Measurements from ENCODE around the gene ITPK1.

Gene ITPK1

DNA sequence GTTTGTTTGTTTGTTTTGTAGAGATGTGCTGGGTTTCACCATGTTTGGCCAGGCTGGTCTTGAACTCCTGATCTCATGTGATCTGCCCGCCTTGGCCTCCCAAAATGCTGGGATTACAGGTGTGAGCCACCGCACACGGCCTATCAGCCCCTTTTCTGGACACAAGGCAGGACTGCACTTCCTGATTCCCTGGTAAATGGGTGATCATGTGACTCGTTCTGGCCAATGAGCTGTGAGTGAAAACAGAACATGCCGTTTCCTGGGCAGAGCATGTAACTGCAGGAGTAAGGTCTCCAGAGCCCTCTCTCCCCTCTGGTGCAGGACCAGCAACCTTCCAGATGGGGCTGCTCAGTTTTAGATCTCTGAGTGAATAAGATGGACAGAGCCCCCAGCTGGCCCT, 92.7 kb downstream of the ITPK1 start:
- Histone ChIP-seq H4K8ac (ENCODE audit: low read depth, low read length) (no peak overlapping the region), H3K79me1 (ENCODE audit: low read length) (no peaks in the 10 kb centered on the region), H2AK5ac (ENCODE audit: low read length) (no peak overlapping the region), H3K27me3 (ENCODE audit: insufficient read depth, low read length, poor library complexity) (no peaks in the 10 kb centered on the region), H3K4ac (ENCODE audit: low read depth, low read length) (no peak overlapping the region), H3K23ac (ENCODE audit: low read length) (no peak overlapping the region), H3K4me3 (ENCODE audit: low read length) (no peak overlapping the region), H2BK15ac (replicated peaks; ENCODE audit: low read depth) (no peak overlapping the region), H3K79me2 (ENCODE audit: control insufficient read depth, insufficient read depth, low read length) (no peaks in the 10 kb centered on the region), H3K56ac (ENCODE audit: low read length) (no peak overlapping the region), H4K5ac (ENCODE audit: low read length) (no peak overlapping the region), H2BK5ac (ENCODE audit: low read length) (no peak overlapping the region), H3K36me3 (ENCODE audit: control insufficient read depth, insufficient read depth, low read length) (no peaks in the 10 kb centered on the region), H3K4me1 (ENCODE audit: control insufficient read depth, low read depth, low read length) (no peaks in the 10 kb centered on the region), H3K27ac (ENCODE audit: low read depth, low read length) (no peak overlapping the region), H3K18ac (ENCODE audit: low read length) (no peak overlapping the region), H3K9ac (ENCODE audit: low read length) (no peak overlapping the region), H2BK120ac (ENCODE audit: low read depth, low read length) (no peak overlapping the region), H3K4me2 (ENCODE audit: low read length) (no peak overlapping the region)
- no CpG with 5 or more reads among the region's 5 CpGs for WGBS (ENCODE audit: extremely low coverage, insufficient coverage, low lambda C conversion rate)
- peak; percentile 90 for DNase-seq

DNA sequence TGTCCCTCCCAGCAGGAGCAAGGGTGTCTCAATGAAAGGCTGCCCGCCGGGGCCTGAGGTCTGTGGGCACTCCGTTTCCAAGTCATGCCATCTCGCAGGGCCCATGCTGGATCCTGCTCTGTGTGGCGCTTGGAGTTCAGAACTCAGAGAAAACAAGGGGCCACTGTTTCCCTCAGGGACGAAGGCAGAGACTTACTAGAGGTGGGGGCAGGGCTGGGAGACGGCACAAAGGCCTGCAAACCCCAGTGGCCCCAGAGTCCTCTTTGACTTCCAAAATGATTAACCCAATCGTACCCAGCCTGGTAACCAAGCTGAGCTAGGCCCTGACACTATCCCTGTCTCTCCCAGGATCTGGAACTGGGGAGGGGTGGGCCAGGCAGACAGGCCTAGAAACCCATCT, 95.8 kb downstream of the ITPK1 start:
- Histone ChIP-seq H4K8ac (ENCODE audit: low read depth, low read length) (no peak overlapping the region), H2BK5ac (ENCODE audit: low read length) (no peak overlapping the region), H3K79me2 (ENCODE audit: control insufficient read depth, insufficient read depth, low read length) (no peaks in the 10 kb centered on the region), H3K56ac (ENCODE audit: low read length) (no peak overlapping the region), H3K9ac (ENCODE audit: low read length) (no peak overlapping the region), H2BK15ac (replicated peaks; ENCODE audit: low read depth) (no peak overlapping the region), H4K5ac (ENCODE audit: low read length) (no peak overlapping the region), H3K23ac (ENCODE audit: low read length) (no peak overlapping the region), H3K27me3 (ENCODE audit: insufficient read depth, low read length, poor library complexity) (no peaks in the 10 kb centered on the region), H3K27ac (ENCODE audit: low read depth, low read length) (no peak overlapping the region), H3K36me3 (ENCODE audit: control insufficient read depth, insufficient read depth, low read length) (no peaks in the 10 kb centered on the region), H2BK120ac (ENCODE audit: low read depth, low read length) (no peak overlapping the region), H3K4me1 (ENCODE audit: control insufficient read depth, low read depth, low read length) (no peaks in the 10 kb centered on the region), H2AK5ac (ENCODE audit: low read length) (no peak overlapping the region), H3K18ac (ENCODE audit: low read length) (no peak overlapping the region), H3K4me3 (ENCODE audit: low read length) (no peak overlapping the region), H3K4ac (ENCODE audit: low read depth, low read length) (no peak overlapping the region), H3K4me2 (ENCODE audit: low read length) (no peak overlapping the region), H3K79me1 (ENCODE audit: low read length) (no peaks in the 10 kb centered on the region)
- no CpG with 5 or more reads among the region's 8 CpGs for WGBS (ENCODE audit: extremely low coverage, insufficient coverage, low lambda C conversion rate)
- DNase-seq, result no peak

DNA sequence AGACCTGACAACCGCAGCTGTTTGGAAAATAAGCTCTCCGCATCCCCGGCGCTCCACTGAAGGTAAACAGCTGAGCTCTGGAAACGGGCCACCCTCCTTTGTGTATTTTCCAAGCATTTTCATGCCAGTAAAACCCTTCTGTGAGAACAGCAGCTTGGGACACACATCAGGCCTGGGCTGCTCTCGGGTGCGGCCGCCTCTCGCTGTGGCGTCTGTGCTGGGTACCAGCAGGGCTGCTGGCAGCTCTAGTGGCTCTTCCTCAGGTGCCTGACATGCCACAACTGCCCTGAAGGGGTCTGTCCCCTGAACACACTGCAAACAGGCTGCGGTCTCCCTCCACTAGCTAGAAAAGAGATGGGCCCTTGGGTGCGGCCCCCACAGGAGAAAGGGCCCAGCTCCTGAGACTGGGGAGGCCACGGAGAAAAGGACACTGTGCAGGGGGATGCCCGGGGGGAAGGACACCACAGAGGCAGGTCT, 96.3 kb downstream of the ITPK1 start:
- H2BK5ac ChIP-seq (ENCODE audit: low read length), result no peak overlapping the region
- no peak for DNase-seq
- no peak overlapping the region for H3K27ac ChIP-seq (ENCODE audit: low read depth, low read length)
- no peaks in the 10 kb centered on the region for H3K4me1 ChIP-seq (ENCODE audit: control insufficient read depth, low read depth, low read length)
- H3K9ac ChIP-seq (ENCODE audit: low read length), result no peak overlapping the region
- H3K4ac ChIP-seq (ENCODE audit: low read depth, low read length), result no peak overlapping the region
- no peak overlapping the region for H4K5ac ChIP-seq (ENCODE audit: low read length)
- no peak overlapping the region for H3K4me2 ChIP-seq (ENCODE audit: low read length)
- WGBS (ENCODE audit: extremely low coverage, insufficient coverage, low lambda C conversion rate), result no CpG with 5 or more reads among the region's 14 CpGs
- no peak overlapping the region for H3K56ac ChIP-seq (ENCODE audit: low read length)
- no peak overlapping the region for H2BK15ac ChIP-seq (replicated peaks; ENCODE audit: low read depth)
- H3K18ac ChIP-seq (ENCODE audit: low read length), result no peak overlapping the region
- H3K79me1 ChIP-seq (ENCODE audit: low read length), result no peaks in the 10 kb centered on the region
- H3K36me3 ChIP-seq (ENCODE audit: control insufficient read depth, insufficient read depth, low read length), result no peaks in the 10 kb centered on the region
- H3K79me2 ChIP-seq (ENCODE audit: control insufficient read depth, insufficient read depth, low read length), result no peaks in the 10 kb centered on the region
- H3K4me3 ChIP-seq (ENCODE audit: low read length), result no peak overlapping the region
- no peak overlapping the region for H2BK120ac ChIP-seq (ENCODE audit: low read depth, low read length)
- no peak overlapping the region for H2AK5ac ChIP-seq (ENCODE audit: low read length)
- H4K8ac ChIP-seq (ENCODE audit: low read depth, low read length), result no peak overlapping the region
- no peak overlapping the region for H3K23ac ChIP-seq (ENCODE audit: low read length)
- H3K27me3 ChIP-seq (ENCODE audit: insufficient read depth, low read length, poor library complexity), result no peaks in the 10 kb centered on the region

- Histone ChIP-seq H3K27ac (ENCODE audit: low read depth, low read length) (no peak overlapping the region), H3K56ac (ENCODE audit: low read length) (no peak overlapping the region), H3K4me2 (ENCODE audit: low read length) (no peak overlapping the region), H2AK5ac (ENCODE audit: low read length) (no peak overlapping the region), H3K4me1 (ENCODE audit: control insufficient read depth, low read depth, low read length) (no peaks in the 10 kb centered on the region), H2BK15ac (replicated peaks; ENCODE audit: low read depth) (no peak overlapping the region), H3K18ac (ENCODE audit: low read length) (no peak overlapping the region), H2BK5ac (ENCODE audit: low read length) (no peak overlapping the region), H3K4me3 (ENCODE audit: low read length) (no peak overlapping the region), H3K23ac (ENCODE audit: low read length) (no peak overlapping the region), H3K27me3 (ENCODE audit: insufficient read depth, low read length, poor library complexity) (no peaks in the 10 kb centered on the region), H3K9ac (ENCODE audit: low read length) (no peak overlapping the region), H3K36me3 (ENCODE audit: control insufficient read depth, insufficient read depth, low read length) (no peaks in the 10 kb centered on the region), H3K79me2 (ENCODE audit: control insufficient read depth, insufficient read depth, low read length) (no peaks in the 10 kb centered on the region), H3K4ac (ENCODE audit: low read depth, low read length) (no peak overlapping the region), H2BK120ac (ENCODE audit: low read depth, low read length) (no peak overlapping the region), H3K79me1 (ENCODE audit: low read length) (no peaks in the 10 kb centered on the region), H4K5ac (ENCODE audit: low read length) (no peak overlapping the region), H4K8ac (ENCODE audit: low read depth, low read length) (no peak overlapping the region)
- WGBS (ENCODE audit: extremely low coverage, insufficient coverage, low lambda C conversion rate), result no CpG with 5 or more reads among the region's 8 CpGs
- DNase-seq, result no peak
These were observed 97.4 kb downstream of the ITPK1 start for GRCh38 chr14:93018366-93018765.

GRCh38 chr14:93017898-93018297, 97.8 kb downstream of the ITPK1 start:
- H2BK15ac ChIP-seq (replicated peaks; ENCODE audit: low read depth), result no peak overlapping the region
- no peak for DNase-seq
- no peak overlapping the region for H4K5ac ChIP-seq (ENCODE audit: low read length)
- no peaks in the 10 kb centered on the region for H3K27me3 ChIP-seq (ENCODE audit: insufficient read depth, low read length, poor library complexity)
- no peak overlapping the region for H3K18ac ChIP-seq (ENCODE audit: low read length)
- H3K79me2 ChIP-seq (ENCODE audit: control insufficient read depth, insufficient read depth, low read length), result no peaks in the 10 kb centered on the region
- H4K8ac ChIP-seq (ENCODE audit: low read depth, low read length), result no peak overlapping the region
- no peaks in the 10 kb centered on the region for H3K36me3 ChIP-seq (ENCODE audit: control insufficient read depth, insufficient read depth, low read length)
- no peak overlapping the region for H3K9ac ChIP-seq (ENCODE audit: low read length)
- H3K56ac ChIP-seq (ENCODE audit: low read length), result peak overlapping the region; percentile 28
- no peaks in the 10 kb centered on the region for H3K79me1 ChIP-seq (ENCODE audit: low read length)
- no peak overlapping the region for H3K27ac ChIP-seq (ENCODE audit: low read depth, low read length)
- no peak overlapping the region for H3K4ac ChIP-seq (ENCODE audit: low read depth, low read length)
- no peaks in the 10 kb centered on the region for H3K4me1 ChIP-seq (ENCODE audit: control insufficient read depth, low read depth, low read length)
- no peak overlapping the region for H2AK5ac ChIP-seq (ENCODE audit: low read length)
- H2BK120ac ChIP-seq (ENCODE audit: low read depth, low read length), result no peak overlapping the region
- no peak overlapping the region for H2BK5ac ChIP-seq (ENCODE audit: low read length)
- no CpG with 5 or more reads among the region's 10 CpGs for WGBS (ENCODE audit: extremely low coverage, insufficient coverage, low lambda C conversion rate)
- H3K23ac ChIP-seq (ENCODE audit: low read length), result peak overlapping the region; percentile 85
- no peak overlapping the region for H3K4me3 ChIP-seq (ENCODE audit: low read length)
- H3K4me2 ChIP-seq (ENCODE audit: low read length), result no peak overlapping the region

DNA sequence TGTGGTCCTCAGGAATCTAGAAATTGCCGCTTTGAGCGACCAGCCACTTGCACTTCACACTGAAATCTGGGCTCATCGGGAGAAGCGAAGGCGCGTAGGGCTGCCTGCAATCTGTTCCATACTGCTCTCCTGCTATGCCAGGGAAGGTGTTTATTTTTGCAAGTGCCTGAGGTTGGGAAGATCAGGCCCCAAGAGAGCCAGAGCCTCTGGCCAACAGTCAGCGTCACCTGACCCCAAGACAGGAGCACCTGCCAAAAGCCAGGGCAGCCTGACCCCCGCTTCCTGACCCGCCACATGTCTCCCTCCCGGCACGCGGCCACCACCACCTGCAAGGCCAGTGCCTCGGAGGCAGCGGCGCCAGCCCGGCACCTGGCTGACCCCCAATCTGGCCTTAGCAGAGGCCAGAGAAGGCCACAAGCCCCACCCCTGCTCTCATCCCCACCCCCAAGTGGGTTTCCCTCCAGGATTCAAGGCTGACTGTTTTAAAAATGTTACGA, 98.4 kb downstream of the ITPK1 start:
- DNase-seq, result no peak

More for the DNA sequence above, 98.4 kb downstream of the ITPK1 start:
- H3K4ac ChIP-seq (ENCODE audit: low read depth, low read length), result no peak overlapping the region
- H2BK120ac ChIP-seq (ENCODE audit: low read depth, low read length), result no peak overlapping the region
- no peak overlapping the region for H2BK15ac ChIP-seq (replicated peaks; ENCODE audit: low read depth)
- no peak overlapping the region for H2AK5ac ChIP-seq (ENCODE audit: low read length)
- WGBS (ENCODE audit: extremely low coverage, insufficient coverage, low lambda C conversion rate), result no CpG with 5 or more reads among the region's 17 CpGs
- H4K5ac ChIP-seq (ENCODE audit: low read length), result no peak overlapping the region
- no peaks in the 10 kb centered on the region for H3K79me1 ChIP-seq (ENCODE audit: low read length)
- no peak overlapping the region for H3K23ac ChIP-seq (ENCODE audit: low read length)
- H2BK5ac ChIP-seq (ENCODE audit: low read length), result no peak overlapping the region
- no peak overlapping the region for H3K4me3 ChIP-seq (ENCODE audit: low read length)
- no peak overlapping the region for H3K27ac ChIP-seq (ENCODE audit: low read depth, low read length)
- H3K4me2 ChIP-seq (ENCODE audit: low read length), result no peak overlapping the region
- no peak overlapping the region for H3K9ac ChIP-seq (ENCODE audit: low read length)
- H3K56ac ChIP-seq (ENCODE audit: low read length), result no peak overlapping the region
- H3K18ac ChIP-seq (ENCODE audit: low read length), result no peak overlapping the region
- H3K36me3 ChIP-seq (ENCODE audit: control insufficient read depth, insufficient read depth, low read length), result no peaks in the 10 kb centered on the region
- H3K4me1 ChIP-seq (ENCODE audit: control insufficient read depth, low read depth, low read length), result no peaks in the 10 kb centered on the region
- H3K79me2 ChIP-seq (ENCODE audit: control insufficient read depth, insufficient read depth, low read length), result no peaks in the 10 kb centered on the region
- H3K27me3 ChIP-seq (ENCODE audit: insufficient read depth, low read length, poor library complexity), result no peaks in the 10 kb centered on the region
- no peak overlapping the region for H4K8ac ChIP-seq (ENCODE audit: low read depth, low read length)
